Pulmonary artery endothelial cell (primary cell): ENCODE results near the gene CROCC2. TPM values are rescaled to one million over a fixed set of nuclear protein-coding genes. Genes with fewer than 3 reads are reported as not detected.
"Not testable (repeated sequence)": the region's sequence is repeated elsewhere in the genome, so short reads cannot be mapped to it uniquely, and the experiment has no call there.

ENCODE experiments used
- DNase-seq: peaks from one replicate; pipeline ENCODE4 v3.0.0-alpha.2; 2011; ENCODE audit warnings: low read depth, low spot score
- total RNA-seq: library from RNA; depleted of rRNA; stranded (reverse); fragments of >200 nt; gene quantifications from 2 replicates; pipeline ENCODE4 v1.2.3, GENCODE V29; 2014

CROCC2 gene
- total RNA-seq, 1 donor from 2014 or later = not detected

DNA sequence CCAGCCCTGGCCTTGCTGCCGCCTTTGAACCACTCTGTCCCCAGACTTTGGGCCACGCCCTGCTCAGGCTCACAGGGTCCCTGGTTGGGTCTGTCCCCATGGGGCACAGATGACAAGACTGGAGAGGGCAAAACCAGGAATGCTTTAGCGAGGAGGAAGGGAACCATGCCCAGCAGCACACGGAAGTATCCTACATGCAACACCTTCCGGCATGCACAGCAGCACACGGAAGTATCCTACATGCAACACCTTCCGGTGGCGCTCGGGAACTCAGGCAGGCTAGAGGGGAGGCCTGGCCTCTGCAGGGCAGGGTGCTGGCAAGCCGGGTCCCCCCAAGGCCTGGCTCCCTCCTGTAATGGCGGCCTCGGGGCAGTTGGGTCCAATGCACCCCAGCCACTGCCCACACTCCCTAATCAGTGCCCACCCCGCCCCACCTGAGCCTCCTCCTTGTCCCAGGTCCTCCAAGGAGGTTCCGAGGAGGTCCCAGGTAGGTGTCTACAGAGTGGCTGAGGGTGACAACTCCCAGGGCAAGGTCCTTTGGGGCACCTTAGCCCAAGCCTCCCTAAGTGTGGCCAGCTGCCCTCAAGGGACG, 58.7 kb downstream of the CROCC2 start:
- no peak for DNase-seq

- no peak for DNase-seq
Observed at GRCh38 chr2:240965296-240965904, 59.3 kb downstream of the CROCC2 start.

- no peak for DNase-seq
Observed at GRCh38 chr2:240965905-240966456, 59.8 kb downstream of the CROCC2 start.

GRCh38 chr2:240966457-240966905, 60.3 kb downstream of the CROCC2 start:
- DNase-seq = no peak

DNA sequence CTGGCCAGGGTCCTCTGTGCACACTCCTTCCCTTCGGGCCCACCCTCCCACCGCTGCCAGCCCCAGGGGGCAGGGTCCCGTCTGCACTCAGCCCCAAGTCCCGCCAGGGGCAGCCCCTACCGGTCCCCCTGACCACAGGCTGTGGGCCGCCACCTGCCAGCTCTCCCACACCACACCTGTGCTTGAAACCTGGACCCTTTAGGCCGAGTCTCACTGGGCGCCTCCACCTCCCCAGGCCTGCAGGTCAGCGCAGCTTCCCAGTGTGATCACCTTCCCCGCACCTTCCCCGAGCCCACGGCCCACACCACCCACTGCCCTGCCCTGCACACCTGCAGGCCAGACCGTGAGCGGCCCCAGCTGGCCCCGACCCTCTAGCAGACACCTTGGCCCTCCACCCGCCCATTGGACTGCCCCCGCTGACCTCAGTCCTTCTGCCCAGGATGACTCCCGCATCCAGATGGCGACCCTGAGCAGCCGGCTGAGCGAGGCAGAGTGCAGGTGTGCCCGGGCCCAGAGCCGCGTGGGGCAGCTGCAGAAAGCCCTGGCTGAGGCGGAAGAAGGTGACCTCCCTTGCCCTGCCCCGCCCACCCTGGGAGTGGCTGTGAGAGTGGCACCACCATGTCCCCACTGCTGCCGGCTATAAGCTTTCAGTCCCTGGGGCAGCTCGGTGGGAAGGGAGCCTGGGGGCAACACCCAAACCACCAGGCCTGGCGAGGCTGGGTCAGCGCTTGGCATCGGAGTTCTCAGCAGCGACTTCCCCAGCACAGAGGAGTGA, 61.0 kb downstream of the CROCC2 start:
- no peak for DNase-seq

DNA sequence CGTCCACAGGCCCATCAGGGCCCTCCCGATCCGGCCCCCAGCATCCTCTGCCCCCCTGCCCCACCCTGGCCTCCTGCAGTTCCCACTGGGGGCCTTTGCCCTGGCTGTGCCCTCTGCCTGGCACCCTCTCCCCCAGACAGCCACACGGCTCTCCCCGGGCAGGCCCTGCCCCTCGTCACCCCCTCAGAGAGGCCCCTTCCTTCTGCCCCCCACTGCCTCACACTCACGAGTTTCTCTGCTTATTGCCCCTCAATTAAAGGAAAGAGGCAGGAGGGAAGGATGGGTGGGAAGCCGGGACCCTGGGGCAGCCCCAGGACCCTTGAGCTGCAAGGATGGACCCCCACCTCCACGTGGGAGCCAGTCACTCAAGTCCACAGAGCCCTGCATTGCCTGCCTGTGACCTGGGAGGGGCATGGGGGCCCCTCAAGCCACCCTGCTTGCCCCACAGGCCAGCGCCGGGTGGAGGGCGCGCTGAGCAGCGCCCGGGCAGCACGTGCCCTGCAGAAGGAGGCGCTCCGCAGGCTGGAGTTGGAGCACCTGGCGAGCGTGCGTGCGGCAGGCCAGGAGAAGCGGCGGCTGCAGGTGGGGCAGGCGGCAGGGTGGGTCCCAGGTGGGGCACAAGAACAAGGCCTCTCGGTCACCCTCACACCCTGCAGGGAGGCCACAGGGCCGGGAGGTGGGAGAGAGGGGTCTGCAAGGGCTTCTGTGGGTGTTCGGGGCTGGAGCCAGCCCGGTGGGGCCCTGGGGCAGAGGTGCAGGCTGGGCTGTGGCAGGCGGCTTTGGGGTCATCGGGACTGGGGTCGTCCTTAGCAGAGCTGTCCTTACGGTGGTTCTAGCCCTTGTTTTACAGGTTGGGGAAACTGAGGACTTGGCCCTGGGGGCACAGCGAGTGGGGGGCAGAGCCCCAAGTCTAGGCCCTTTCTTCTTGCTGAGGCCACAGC, 61.8 kb downstream of the CROCC2 start:
- DNase-seq = no peak

- DNase-seq = no peak
Observed at GRCh38 chr2:240968731-240969624, 62.8 kb downstream of the CROCC2 start.

GRCh38 chr2:240970104-240970503, 64.0 kb downstream of the CROCC2 start:
- DNase-seq = no peak

GRCh38 chr2:240970816-240971215, 64.7 kb downstream of the CROCC2 start:
- no peak for DNase-seq

- DNase-seq = no peak
Observed at GRCh38 chr2:240972201-240972600, 66.1 kb downstream of the CROCC2 start.

DNA sequence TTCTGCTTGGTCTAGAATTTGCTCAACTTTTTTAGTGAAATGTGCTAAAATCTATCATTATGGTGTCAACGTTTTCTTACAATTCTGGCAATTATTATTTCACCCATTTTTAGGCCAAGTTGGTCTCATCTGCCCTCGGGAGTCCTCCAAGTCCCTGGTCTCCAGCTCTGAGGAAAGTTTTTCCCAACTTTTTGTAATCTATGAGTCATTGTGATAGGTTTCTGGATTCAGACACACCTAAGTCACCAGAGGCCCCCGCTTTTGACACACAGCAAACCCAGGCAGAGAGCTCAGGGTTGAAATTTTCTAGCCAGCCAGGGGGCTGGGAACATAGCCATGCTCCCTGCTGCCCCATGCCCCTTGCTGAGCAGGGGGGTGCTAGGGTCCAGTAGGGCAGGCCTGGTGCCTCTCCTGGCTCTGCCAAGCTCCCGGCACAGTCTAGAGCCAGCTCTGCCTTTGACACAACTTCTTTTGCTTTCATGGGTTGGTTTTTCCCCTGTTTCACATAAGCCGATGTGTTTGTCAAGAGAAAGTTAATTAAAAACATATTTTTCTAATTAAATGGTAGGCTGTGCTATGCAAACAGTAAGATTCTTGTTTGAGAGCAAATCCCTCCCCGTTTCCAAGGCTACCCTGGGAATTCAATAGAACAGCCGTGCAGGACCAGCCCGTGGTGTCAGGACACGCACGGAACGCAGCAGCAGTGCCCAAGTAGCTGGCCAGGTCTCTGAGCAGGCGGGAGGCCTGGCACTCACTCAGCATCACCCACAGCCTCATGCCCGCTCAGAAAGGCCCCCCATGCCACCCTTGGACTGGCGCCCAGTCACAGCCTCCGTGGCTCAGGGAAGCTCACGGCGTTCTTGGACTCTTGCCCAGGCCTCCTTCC, 66.7 kb downstream of the CROCC2 start:
- no peak for DNase-seq

- DNase-seq = no peak
Observed at GRCh38 chr2:240974771-240975572, 68.8 kb downstream of the CROCC2 start.

GRCh38 chr2:240975903-240976302, 69.8 kb downstream of the CROCC2 start:
- DNase-seq = not testable (repeated sequence)

DNA sequence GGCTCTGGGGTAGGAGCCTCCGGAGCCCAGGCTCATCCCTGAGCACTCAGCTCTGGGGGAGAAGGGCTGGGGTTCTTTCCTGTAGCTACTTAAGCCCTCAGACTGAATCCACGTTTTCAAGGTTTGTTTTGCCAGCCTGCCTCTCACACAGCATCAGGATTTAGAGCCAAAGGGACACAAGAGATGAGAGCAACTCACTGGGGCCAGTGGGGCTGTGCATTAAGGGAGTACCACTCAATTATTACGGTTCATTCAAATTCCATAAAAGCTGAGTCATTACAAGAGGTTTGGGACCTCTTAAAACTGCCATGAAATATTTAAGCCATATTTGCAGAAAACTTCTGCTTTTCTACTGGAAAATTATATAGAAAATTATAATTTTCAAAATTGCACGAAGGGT, 75.1 kb downstream of the CROCC2 start:
- no peak for DNase-seq

GRCh38 chr2:240981871-240982800, 76.0 kb downstream of the CROCC2 start:
- DNase-seq = no peak

DNA sequence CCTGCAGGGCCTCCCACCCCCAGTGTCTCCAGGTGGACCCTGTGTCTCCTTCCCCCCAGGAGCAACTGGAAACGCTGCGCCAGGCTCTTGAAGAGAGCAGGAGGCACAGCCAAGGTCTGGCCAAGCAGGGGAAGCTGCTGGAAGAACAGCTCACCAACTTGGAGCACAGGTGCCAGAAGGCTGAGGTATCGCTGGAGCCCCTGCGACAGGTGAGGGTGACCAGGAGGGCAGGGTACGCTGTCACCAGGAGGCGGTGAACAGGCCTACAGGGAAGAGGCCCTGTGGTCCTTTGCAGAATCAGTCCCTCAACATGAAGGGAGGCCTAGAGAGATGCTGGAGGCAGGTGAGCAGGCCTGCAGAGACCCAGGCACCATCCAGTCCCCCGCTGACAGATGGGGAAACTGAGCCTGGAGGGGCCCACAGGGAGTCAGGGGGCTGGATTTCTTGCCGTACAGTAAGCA, 76.7 kb downstream of the CROCC2 start:
- no peak for DNase-seq

DNA sequence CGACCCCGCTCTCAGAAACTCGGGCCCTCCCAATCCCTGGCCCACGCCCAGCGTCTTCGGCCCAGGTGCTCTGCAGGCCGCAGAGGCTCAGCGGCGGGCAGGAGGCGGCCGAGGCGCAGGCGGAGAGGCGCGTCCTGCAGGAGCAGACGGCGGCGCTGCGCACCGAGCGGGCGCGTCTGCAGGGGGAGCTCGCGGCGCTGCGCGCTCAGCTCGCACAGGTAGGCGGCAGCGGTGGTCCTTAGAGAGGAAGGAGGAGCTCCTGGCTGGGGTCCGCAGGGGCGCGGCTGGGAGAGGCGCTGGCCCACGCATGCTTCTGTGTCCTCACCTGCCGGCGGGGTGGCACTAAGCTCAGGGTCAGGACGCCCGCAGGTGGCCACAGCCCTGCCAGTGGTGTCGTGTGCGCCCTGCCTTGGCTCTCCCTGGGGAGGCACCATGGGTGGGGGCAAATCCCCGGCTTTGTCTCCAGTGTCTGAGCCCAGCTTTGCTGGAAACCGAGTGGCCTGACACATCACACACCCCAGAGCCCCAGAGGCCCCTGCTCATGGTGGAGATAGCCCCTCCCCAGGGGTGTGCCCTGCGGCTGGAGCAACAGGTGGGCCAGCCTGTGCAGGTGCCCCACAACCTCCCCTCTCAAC, 77.3 kb downstream of the CROCC2 start:
- DNase-seq = no peak
